ENCODE results near the gene PRLH.
"Not testable (repeated sequence)": the region's sequence is repeated elsewhere in the genome, so short reads cannot be mapped to it uniquely, and the experiment has no call there.

The PRLH gene

GRCh38 chr2:237590272-237591140 lies 24.1 kb downstream of the PRLH start, which contains the start of gene RAB17:
Gene RAB17, minus strand, starts transcription at chr2:237590734. Its CDS starts 4,580 bp downstream, at chr2:237586154.
- FAIRE-seq (no peak), DNase-seq (ENCODE audit: insufficient read length) (no peak)
- TF ChIP-seq POLR2A (IDR thresholded peaks at IDR 0.05; ENCODE audit: low read depth, low read length), result no peak
- no peak for TF ChIP-seq POLR2AphosphoS5 (IDR thresholded peaks at IDR 0.05; ENCODE audit: low read depth, low read length)
- no peak for TF ChIP-seq TAF1 (IDR thresholded peaks at IDR 0.05; ENCODE audit: borderline replicate concordance, low read depth, low read length)

- no peak for DNase-seq (ENCODE audit: insufficient read length)
- peak; percentile 65 for FAIRE-seq
- TF ChIP-seq POLR2AphosphoS5 (IDR thresholded peaks at IDR 0.05; ENCODE audit: low read depth, low read length) (no peak), POLR2A (IDR thresholded peaks at IDR 0.05; ENCODE audit: low read depth, low read length) (no peak), TAF1 (IDR thresholded peaks at IDR 0.05; ENCODE audit: borderline replicate concordance, low read depth, low read length) (no peak)
Measured at GRCh38 chr2:237591141-237591881, 24.9 kb downstream of the PRLH start.

- FAIRE-seq (no peak), DNase-seq (ENCODE audit: insufficient read length) (no peak)
- TF ChIP-seq TAF1 (IDR thresholded peaks at IDR 0.05; ENCODE audit: borderline replicate concordance, low read depth, low read length) (no peak), POLR2A (IDR thresholded peaks at IDR 0.05; ENCODE audit: low read depth, low read length) (no peak), POLR2AphosphoS5 (IDR thresholded peaks at IDR 0.05; ENCODE audit: low read depth, low read length) (no peak)
Measured at GRCh38 chr2:237592425-237592980, 26.1 kb downstream of the PRLH start.

GRCh38 chr2:237593036-237593435 lies 26.7 kb downstream of the PRLH start:
- TF ChIP-seq POLR2AphosphoS5 (IDR thresholded peaks at IDR 0.05; ENCODE audit: low read depth, low read length), result no peak
- TF ChIP-seq TAF1 (IDR thresholded peaks at IDR 0.05; ENCODE audit: borderline replicate concordance, low read depth, low read length), result no peak
- TF ChIP-seq POLR2A (IDR thresholded peaks at IDR 0.05; ENCODE audit: low read depth, low read length), result no peak
- DNase-seq (ENCODE audit: insufficient read length), result no peak
- FAIRE-seq, result no peak

- FAIRE-seq (no peak), DNase-seq (ENCODE audit: insufficient read length) (no peak)
- TF ChIP-seq POLR2AphosphoS5 (IDR thresholded peaks at IDR 0.05; ENCODE audit: low read depth, low read length) (no peak), TAF1 (IDR thresholded peaks at IDR 0.05; ENCODE audit: borderline replicate concordance, low read depth, low read length) (no peak)
Measured at GRCh38 chr2:237593596-237594320, 27.4 kb downstream of the PRLH start.

- FAIRE-seq, result no peak
- TF ChIP-seq POLR2AphosphoS5 (IDR thresholded peaks at IDR 0.05; ENCODE audit: low read depth, low read length), result no peak
- TF ChIP-seq POLR2A (IDR thresholded peaks at IDR 0.05; ENCODE audit: low read depth, low read length), result no peak
- TF ChIP-seq TAF1 (IDR thresholded peaks at IDR 0.05; ENCODE audit: borderline replicate concordance, low read depth, low read length), result no peak
- no peak for DNase-seq (ENCODE audit: insufficient read length)
Measured at GRCh38 chr2:237594514-237594871, 28.1 kb downstream of the PRLH start.

GRCh38 chr2:237595829-237596519 lies 29.6 kb downstream of the PRLH start:
- DNase-seq (ENCODE audit: insufficient read length); FAIRE-seq: not testable (repeated sequence)

- TF ChIP-seq TAF1 (IDR thresholded peaks at IDR 0.05; ENCODE audit: borderline replicate concordance, low read depth, low read length) (no peak), POLR2A (IDR thresholded peaks at IDR 0.05; ENCODE audit: low read depth, low read length) (no peak), POLR2AphosphoS5 (IDR thresholded peaks at IDR 0.05; ENCODE audit: low read depth, low read length) (no peak)
- FAIRE-seq (no peak), DNase-seq (ENCODE audit: insufficient read length) (no peak)
Measured at GRCh38 chr2:237596520-237597195, 30.3 kb downstream of the PRLH start.

- TF ChIP-seq POLR2A (IDR thresholded peaks at IDR 0.05; ENCODE audit: low read depth, low read length) (no peak), POLR2AphosphoS5 (IDR thresholded peaks at IDR 0.05; ENCODE audit: low read depth, low read length) (no peak), TAF1 (IDR thresholded peaks at IDR 0.05; ENCODE audit: borderline replicate concordance, low read depth, low read length) (no peak)
- no peak for FAIRE-seq
- DNase-seq (ENCODE audit: insufficient read length), result no peak
Measured at GRCh38 chr2:237597196-237598145, 31.1 kb downstream of the PRLH start.

Measured in GM12892 (cell line).